GM21619 (cell line): ENCODE measurements around the gene ZNF79.
"Not testable (repeated sequence)": the region's sequence is repeated elsewhere in the genome, so short reads cannot be mapped to it uniquely, and the experiment has no call there.

Experiments used
- ATAC-seq: cut with Tn5 transposase; IDR thresholded peaks from one replicate; pipeline ENCODE4 v1.9.1; 2021; ENCODE audit not compliant: unreplicated experiment

The ZNF79 gene

DNA sequence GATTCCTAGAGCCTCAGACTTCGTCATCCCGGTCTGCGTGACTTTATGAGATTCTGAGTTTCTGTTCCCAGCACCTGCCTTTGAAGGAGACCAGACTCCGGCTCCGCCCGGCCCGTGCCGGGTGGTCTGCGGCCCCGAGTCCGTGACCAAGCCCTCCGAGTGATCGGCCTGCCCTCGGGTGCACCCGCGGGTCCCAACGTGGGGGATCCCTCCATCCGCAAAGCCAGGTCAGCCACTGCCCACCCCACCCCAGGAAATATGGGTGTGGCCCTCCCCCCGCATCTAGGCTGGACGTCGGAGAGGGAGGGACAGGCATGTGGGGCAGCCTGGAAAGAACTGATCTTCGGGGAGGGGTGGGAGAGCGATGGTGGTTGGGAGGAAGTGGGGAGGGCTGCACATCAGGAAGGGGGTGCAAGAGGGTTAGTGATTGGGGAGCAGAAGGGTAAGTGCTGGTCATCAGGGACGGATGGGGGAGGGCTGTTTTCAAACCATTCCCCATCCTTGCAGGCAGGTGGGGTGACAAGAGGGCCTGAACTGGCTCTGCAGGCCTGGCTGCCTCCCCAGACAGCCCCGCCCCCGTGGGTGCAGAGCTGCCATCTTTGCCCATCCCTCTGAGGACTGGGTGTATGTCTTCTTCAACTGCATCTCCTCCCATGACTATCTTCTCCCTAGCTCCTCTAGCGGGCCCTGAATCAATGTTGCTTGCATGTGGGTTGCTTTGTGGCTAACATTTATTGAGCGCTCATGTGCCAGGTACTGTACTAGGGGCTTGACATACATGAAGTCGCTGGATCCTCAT is 27.9 kb downstream of the ZNF79 start:
- ATAC-seq: peak; percentile 15

DNA sequence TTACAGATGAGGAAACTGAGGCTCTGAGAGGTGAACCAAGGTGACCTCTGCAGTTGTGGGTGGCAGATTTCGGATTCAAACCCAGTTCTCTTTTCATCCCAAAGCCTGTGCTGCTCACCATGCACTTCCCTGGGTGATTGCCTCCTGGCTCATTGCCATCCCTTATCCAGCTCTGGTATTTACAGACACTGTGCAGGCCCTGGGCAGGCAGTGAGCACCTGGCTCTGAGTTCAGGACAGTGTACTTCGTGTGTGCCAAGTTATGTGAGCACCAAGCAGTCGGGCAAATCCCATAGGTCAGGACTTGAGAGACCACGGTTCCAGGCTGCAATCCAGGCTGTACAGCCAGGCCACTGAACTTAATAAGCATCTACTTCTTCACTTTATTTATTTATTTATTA is 28.5 kb downstream of the ZNF79 start:
- ATAC-seq: no peak

DNA sequence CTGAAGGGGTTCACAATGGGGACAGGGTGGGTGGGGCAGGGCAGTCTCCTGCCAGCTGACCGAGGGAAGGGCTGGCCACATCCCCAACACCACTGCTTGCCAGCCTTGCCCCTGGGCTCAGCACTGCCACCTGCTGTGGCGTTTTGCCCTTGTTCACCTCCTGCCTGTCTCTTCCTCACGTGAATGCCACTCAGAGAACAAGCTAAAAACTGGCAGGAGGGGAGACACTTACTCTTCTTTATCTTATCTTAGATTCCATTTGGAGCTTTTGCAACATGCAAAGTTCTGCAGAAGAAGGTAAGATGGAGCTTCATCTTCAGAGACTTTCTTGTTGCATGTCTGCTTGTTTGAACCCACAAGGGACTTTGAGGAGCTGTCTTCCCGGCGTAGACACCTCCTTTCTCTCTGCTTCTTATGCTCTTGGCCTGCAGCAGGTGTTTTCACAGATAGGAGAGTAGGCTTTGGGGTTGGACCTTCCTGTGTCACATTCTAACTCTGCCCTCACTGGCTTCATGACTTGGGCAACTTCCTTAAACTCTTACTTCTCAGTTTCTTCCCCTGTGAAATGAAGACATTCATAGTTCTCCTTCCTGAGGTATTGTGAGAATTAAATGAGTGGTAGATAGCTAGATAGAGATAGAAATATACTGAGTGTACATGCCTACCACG is 31.3 kb downstream of the ZNF79 start:
- ATAC-seq: no peak

DNA sequence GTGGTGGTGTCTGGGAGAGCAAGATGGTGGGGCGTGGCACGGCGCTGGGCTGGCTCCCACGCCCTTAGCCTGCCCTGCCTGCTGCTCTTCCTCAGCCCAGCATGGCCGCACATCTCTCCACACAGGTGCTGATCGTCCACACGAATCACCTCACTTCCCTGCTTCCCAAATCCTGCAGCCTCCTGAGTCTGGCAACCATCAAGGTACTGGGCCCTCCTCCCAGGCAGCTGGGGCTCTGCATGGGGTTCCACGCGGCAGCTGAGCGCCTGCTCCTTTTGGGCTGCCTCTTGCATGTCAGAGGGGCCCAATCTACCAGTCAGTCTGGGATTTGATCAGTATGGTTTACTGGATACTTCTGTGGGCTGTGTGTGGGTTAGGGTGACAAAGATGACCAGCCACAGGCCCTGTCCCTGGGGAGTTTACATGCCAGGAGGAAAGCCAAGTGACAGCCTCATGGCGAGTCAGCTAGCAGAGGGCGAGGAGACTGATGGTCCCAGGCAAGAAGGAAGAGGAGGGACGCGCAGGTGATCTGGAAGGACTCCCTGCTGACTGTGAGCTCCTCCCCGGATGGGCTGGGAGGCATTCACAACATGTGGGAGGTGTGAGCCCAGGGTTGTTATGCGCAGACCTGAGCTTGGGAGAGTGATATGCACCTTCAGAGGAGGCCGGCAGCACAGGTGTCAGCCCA is 33.2 kb downstream of the ZNF79 start:
- ATAC-seq: no peak

DNA sequence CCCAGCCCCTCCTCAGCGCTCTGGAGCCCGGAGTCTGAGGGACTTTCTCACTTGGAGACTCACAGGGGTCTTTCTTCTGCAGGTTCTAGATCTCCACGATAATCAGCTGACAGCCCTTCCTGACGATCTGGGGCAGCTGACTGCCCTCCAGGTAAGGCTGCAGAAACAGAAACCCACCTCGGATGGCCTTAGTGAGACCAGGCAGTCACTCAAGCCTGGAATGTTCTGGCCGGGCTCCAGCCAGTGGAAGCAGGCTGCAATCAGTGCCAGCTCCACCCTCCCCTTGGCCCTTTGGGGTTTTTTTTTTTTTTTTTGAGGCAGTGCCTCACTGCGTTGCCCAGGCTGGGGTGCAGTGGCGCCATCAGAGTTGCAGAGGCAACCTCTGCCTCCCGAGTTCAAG is 34.7 kb downstream of the ZNF79 start:
- ATAC-seq: no peak

DNA sequence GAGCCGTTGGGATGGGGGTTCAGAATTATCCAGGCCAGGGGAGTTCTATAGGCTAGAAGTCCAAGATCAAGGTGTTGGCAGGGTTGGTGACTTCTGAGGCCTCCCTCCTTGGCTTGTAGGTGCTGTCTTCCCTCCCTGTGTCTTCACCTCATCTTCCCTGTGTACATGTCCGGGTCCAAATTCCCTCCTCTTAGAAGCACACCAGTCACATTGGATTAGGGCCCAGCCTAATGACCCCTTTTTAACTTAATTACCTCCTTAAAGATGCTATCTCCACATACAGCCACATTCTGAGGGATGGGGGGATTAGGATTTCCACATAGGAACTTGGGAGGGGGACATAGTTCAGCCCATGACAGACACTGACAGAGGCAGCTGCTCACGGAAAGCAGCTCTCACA is 39.2 kb downstream of the ZNF79 start:
- ATAC-seq: no peak

DNA sequence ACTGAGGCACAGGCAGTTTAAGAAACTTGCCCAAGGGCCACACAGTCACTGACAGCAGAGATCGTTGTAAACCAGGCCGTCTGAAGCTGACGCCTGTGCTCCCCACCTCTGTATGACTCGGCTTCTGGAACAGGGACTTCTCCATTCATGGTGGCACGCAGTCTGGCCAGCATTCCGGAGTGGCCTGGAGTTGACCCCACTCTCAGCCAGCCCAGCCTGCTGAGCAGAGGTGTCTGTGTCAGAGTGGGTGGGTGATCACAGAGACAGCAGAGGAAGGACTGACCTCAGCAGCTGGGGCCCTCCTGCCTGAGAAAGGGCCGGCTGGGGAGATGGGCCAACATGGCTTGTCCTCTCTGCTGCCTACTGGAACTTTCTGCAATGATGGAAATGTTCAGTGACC is 39.7 kb downstream of the ZNF79 start:
- ATAC-seq: no peak

DNA sequence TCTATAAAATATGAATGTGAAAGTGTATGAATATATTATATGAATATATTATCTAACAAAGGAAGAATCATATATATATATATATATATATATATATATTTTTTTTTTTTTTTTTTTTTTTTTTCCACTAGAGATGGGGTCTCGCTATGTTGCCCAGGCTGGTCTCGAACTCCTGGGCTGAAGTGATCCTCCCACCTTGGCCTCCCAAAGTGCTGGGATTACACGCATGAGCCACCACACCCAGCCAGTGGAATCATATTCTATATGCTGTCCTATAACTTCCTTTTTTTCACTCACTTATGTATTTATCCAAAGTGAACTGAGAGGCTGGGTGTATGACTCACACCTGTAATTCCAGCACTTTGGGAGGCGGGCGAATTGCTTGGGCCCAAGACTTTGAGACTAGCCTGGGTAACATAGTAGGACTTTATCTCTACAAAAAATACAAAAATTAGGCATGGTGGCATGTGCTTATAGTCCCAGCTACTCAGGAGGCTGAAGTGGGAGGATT is 42.3 kb downstream of the ZNF79 start:
- ATAC-seq: not testable (repeated sequence)

DNA sequence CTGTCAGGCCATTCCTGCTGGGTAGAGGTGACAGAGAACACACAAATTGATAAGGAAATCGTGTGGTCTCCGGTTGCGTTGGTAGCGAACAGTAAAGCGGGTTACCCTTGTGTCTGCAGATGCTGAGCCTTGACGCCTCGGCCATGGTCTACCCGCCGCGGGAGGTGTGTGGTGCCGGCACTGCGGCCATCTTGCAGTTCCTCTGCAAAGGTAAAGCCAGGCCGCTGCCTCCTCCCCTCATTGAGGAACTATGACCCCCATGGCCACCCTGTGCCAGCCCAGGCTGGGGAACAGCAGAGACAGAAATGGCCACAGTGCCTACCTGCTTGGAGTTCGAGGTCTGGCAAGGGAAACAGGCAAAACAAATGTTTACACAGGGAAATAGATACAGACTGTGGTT is 43.4 kb downstream of the ZNF79 start:
- ATAC-seq: no peak

DNA sequence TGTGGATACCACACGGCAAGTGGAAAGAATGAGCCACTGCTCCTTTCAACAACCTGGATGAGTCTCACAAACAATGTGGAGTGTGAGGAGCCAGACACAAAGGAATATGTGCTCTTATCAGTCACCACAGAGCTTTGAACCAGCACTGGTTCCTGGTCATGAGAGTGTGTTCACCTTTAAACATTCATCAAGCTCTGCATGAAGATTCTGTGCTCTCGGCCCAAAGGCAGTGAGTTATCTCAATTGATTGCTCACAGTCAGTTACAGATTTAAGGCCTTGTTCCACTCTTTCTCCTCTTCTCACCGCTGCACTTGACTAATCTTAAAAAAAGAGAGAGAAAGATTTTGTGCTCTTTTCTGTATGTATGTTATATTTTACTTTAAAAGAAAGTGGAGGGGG is 46.5 kb downstream of the ZNF79 start:
- no peak for ATAC-seq

DNA sequence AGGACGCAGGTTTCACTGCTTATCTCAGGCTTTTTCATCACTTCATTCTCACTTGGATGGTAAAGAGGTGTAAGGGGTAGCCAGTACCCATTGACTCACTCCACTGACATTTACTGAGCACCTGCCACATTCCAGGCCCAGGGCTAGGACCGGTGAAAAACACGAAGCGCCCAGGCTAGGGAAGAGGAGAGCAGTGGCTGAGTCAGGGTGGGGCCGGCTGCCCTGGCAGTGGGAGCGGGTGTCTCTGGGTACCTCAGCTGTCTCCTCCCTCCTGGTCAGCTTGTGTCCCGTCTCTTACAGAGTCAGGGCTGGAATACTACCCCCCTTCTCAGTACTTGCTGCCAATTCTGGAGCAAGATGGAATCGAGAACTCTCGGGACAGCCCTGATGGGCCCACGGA is 49.3 kb downstream of the ZNF79 start:
- ATAC-seq: no peak

DNA sequence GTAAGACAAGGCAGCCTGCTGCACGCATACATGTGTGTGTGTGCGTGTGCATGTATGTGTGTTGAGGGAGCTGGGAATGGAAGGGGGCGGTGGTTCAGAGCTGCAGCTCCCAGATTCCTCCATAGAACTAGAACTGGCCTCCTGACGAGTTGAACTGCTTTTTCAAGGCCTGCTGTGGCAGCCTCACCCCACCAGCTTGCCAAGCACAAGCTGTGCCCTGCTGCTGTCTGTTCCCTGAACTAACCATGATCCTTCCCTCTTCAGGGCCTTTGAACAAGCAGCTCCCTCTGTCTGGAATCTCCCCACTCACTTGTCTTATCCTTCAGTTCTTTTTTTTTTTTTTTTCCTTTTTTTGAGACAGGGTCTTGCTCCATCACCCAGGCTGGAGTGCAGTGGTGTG is 49.8 kb downstream of the ZNF79 start:
- ATAC-seq: no peak

DNA sequence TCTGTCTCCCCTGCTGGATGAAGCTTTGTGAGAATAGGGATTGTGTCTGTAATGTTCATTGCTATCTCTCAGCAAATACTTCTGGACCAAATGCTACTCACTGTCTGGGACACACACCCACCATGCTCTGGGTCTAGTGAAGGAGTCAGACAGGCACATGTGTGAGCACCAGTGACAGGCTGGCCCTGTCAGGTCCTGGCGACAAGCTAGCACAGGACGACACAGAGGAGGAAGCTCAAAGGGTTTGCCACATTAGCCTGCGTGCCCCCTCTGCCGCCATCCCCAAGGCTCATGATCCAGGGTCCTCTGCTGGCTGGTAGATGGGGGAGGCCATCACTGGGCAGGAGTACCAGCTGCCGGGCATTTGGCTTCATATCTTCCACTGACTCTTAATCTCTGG is 50.4 kb downstream of the ZNF79 start:
- no peak for ATAC-seq

DNA sequence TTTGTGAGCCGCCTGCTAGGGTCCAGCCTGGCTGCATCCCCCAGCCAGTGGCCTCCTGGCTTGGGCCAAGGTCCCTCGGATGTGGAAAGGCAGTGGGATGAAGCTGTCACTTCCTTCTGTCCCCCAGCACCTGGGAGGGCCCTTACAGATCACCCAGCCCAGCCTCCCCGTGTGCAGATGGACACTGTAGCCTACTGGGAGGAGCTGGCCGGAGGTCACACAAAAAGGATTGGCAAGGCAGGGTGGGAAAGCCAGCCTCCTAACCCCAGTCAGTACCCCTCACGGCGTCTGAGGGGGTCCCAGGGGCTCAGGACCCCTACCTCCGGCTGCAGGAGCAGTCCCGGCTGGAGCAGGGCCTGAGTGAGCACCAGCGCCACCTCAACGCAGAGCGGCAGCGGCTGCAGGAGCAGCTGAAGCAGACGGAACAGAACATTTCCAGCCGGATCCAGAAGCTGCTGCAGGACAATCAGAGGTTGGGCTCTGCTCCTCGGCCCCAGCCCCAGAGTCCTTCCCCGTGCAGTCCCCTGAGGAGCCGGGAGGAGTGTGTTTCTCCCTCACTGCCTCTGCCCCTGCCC is 55.4 kb downstream of the ZNF79 start:
- ATAC-seq: no peak

DNA sequence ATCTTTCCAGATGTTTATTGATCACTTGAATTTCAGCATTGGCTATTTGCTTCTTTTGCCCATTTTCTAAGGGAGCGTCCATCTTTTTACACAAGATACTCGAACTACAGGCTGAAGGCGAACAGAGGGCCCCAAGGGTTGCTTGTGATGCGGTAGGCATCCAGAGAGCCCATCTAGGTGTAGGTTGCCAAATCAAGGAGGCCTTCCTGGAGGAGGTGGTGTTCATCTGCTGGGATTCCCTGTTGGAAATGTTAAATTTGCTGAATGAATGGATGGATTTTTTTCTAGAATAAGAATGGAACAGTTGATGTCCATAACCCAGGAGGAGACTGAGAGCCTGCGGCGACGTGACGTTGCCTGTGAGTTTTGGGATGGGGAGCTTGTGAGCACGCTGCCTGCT is 58.5 kb downstream of the ZNF79 start:
- ATAC-seq: no peak

DNA sequence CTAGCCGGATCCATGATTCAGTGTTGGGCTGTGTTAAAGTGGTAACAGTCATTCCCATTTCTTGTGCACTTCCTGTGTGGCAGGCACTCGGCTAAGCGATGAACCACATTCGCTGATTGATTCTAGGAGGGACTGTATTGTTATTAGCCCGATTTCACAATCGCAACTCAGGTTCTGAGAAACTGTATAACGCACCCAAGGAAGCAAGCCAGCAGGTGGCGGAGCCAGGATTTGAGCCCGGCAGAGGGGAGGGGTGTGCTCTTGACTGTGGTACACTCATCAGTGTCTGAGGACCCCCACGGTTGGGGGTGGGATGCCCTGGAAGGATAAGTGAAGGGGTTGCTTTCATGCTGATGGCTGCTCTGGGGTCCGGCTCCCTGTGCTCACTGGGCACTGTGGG is 61.8 kb downstream of the ZNF79 start:
- no peak for ATAC-seq

DNA sequence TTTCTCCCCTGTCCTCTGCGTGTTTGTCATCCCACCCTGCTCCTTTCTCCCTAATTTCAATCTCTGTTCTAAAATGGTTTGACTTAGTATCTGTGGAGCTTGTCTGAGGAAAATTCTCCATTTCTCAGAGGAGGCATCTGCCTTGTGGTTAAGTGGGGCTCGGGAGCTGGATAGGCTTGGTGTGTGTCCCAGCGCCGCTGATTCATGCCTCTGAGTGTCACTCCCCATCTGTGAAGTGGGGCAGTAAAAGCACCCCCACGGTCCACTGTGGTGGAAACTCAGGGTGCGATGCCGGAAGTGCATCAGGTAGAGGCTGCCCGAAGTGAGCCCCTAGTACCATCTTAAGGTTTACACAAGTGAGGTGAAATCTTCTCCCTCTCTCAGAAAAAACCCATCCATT is 64.8 kb downstream of the ZNF79 start:
- ATAC-seq: no peak

DNA sequence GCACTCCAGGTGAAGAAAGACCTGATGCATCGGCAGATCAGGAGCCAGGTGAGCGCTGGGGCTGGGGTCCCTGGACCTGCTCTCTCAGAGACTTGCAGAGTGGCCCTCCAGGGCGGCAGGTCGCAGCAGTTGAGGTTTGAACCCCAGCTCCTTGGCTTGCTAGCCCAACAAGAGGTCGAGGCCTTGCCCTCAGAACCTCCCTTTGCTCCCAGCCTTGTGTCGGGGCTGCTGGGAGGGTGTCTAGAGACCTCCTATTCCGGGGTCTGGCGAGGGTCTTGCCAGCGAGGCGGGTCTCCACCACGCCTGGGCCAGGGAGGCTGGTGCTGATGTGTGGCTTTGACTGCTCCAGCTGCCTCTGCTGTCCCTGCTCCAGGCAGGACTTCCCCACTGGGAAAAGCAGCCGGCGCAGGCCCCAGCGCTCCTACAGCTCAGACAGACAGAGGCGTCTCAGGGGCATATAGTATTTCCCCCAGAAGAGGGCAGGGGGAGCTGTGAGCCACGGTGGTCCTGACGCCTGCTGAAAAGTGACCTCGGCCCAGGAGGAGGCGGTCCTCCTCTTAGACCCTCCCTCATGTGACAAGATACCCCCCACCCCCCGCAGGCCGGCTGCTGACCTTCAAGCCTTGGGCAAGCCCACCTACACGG is 65.4 kb downstream of the ZNF79 start:
- no peak for ATAC-seq

DNA sequence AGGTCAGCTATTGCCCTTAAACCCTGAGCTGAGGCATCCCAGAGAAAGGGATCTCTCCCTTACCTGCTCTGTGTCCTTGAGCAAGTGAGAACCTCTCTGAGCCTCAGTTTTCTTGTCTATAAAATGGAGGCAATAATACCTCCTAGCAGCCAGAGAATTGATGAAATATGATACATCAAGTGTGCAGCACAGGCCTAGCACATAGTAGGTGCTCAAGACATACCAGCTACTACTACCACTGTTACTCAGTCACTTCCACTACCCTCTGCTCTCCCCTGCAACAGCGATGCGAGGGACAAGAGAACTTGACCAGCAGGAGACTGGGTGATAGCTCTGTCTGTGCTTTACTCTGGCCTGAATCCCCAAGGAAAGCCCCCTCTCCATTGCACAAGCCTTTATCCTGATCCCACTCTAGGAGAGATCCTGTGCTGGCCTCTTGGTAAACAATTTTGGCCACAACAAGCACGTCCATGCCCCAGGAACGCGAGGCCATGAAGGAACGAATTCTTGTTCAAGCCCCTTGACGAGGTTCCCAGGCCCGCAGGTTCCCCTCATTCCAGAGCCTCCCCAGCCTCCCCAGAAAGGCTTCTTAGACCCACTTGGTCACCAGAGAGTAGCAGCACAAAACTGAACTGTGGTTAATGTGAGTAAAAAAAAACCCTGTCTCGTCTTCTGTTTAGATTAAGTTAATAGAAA is 66.5 kb downstream of the ZNF79 start:
- ATAC-seq: no peak

DNA sequence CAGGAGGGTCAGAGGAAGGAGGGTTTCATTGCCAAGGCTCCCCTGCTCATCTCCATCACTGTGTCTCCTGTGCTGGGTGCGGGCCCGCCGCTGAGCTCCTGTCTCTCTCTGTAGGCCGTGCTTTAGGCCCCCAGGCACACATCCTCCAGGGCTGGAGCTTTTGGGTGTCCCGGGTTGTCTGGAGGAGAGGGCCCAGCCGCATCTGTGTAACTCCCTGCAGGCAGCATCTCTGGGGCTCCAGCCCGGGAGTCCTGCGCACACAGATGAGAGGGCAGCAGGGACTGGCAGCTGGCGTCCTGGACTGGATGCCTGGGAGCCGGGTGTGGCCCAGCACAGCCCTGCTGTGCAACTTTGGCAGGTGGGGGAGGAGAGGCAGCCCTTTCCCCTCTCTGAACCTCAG is 67.3 kb downstream of the ZNF79 start:
- ATAC-seq: no peak

DNA sequence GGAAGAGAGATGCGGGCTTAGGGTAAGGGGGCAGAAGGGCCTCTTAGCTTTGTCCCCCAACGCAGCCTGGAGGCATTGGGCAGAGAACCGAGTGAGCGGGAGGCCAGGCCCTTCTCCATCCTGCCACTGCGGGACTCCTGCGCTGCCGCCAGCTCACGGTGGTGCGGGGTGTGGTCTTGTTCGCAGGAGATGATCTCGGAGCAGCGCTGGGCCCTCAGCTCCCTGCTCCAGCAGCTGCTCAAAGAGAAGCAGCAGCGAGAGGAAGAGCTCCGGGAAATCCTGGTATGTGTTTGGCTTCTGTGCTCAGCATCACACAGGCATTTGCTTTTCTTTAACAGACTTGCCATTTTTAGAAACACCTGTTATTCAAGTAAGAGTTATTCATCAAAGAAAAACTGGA is 68.4 kb downstream of the ZNF79 start:
- no peak for ATAC-seq
